GM12872 (cell line): ENCODE results near the gene H2BK1.

Experiments
- TF ChIP-seq, protein P1 (sequence below): IDR thresholded peaks from 3 replicates; pipeline ENCODE4 v1.5.1; 2011; ENCODE audit warnings: low read depth, mild to moderate bottlenecking, low read length, moderate library complexity; ENCODE audit not compliant: insufficient read depth

Gene H2BK1

DNA sequence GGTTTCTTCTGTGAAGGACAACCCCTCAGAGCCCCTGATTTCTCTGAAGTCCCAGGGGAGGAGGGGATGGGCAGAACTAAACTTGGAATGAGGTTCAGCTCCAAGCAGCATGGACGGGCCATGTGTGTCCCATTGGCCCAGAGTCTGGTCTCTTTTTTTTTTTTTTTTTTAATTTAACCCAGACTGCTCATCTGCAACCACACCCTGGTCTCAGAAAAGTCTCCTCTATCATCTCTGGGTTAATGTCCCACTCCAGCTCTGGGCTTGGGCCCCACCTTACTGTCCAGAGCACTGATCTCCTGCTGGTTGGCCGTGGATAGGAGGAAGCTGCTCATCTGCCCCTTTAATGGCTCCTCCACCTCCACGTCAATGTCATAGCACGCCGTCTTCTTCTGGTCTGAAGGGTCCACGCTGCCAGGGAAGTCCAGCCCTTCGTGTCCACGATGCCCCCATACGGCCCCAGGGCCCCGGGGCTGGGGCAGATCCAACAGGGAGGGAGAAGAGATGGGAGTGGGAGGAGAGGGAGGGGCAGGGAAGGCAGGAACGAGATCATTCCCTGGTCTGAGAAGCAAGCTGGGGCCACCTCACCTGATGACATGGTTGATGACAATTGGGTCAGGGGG lies 29.7 kb upstream of the H2BK1 start:
- TF ChIP-seq, protein P1, sequence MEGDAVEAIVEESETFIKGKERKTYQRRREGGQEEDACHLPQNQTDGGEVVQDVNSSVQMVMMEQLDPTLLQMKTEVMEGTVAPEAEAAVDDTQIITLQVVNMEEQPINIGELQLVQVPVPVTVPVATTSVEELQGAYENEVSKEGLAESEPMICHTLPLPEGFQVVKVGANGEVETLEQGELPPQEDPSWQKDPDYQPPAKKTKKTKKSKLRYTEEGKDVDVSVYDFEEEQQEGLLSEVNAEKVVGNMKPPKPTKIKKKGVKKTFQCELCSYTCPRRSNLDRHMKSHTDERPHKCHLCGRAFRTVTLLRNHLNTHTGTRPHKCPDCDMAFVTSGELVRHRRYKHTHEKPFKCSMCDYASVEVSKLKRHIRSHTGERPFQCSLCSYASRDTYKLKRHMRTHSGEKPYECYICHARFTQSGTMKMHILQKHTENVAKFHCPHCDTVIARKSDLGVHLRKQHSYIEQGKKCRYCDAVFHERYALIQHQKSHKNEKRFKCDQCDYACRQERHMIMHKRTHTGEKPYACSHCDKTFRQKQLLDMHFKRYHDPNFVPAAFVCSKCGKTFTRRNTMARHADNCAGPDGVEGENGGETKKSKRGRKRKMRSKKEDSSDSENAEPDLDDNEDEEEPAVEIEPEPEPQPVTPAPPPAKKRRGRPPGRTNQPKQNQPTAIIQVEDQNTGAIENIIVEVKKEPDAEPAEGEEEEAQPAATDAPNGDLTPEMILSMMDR, result no peak

- TF ChIP-seq, protein P1, result no peak
These were observed 28.9 kb upstream of the H2BK1 start for GRCh38 chr7:151238924-151239836.

DNA sequence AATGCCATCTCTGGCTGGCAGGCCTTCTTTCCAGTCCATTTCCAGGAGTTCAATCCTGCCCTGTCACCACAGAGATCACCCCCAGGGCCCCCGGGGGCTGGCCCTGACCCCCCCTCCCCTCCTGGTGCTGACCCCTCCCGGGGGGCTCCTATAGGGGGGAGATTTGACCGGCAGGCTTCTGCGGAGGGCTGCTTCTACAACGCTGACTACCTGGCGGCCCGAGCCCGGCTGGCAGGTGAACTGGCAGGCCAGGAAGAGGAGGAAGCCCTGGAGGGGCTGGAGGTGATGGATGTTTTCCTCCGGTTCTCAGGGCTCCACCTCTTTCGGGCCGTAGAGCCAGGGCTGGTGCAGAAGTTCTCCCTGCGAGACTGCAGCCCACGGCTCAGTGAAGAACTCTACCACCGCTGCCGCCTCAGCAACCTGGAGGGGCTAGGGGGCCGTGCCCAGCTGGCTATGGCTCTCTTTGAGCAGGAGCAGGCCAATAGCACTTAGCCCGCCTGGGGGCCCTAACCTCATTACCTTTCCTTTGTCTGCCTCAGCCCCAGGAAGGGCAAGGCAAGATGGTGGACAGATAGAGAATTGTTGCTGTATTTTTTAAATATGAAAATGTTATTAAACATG lies 28.0 kb upstream of the H2BK1 start:
- TF ChIP-seq, protein P1, result no peak

GRCh38 chr7:151237244-151238189 lies 27.2 kb upstream of the H2BK1 start:
- TF ChIP-seq, protein P1, result no peak

- TF ChIP-seq, protein P1, result no peak
These were observed 26.1 kb upstream of the H2BK1 start for GRCh38 chr7:151236406-151236805.

- TF ChIP-seq, protein P1, result no peak
These were observed 25.0 kb upstream of the H2BK1 start for GRCh38 chr7:151235091-151235787.
